PFSK-1 (cell line): ENCODE measurements around the gene NHSL2.

Experiments used
- FOXP2 ChIP-seq: optimal IDR thresholded peaks from 2 replicates; pipeline ENCODE3; 2011; ENCODE audit warnings: borderline replicate concordance, control low read depth, inconsistent platforms; ENCODE audit not compliant: insufficient read depth; ENCODE audit errors: extremely low read length, extremely low read depth
- POLR2AphosphoS5 ChIP-seq: IDR thresholded peaks from 2 replicates; pipeline ENCODE4 v1.6.1; 2012; ENCODE audit warnings: low read depth, mild to moderate bottlenecking, control low read depth, low read length, moderate library complexity
- SIN3A ChIP-seq: IDR thresholded peaks from 2 replicates; pipeline ENCODE4 v1.6.1; 2012; ENCODE audit warnings: mild to moderate bottlenecking, low read length, moderate library complexity, borderline replicate concordance; ENCODE audit not compliant: insufficient read depth
- TAF1 ChIP-seq: IDR thresholded peaks from 2 replicates; pipeline ENCODE4 v1.6.1; 2012; ENCODE audit warnings: low read length, control low read depth, borderline replicate concordance; ENCODE audit not compliant: insufficient read depth
- TF ChIP-seq, protein P1 (sequence below), 2 experiments: IDR thresholded peaks; 2 replicates each; pipeline versions ENCODE4 v1.6.1 to v1.8.0; 2011 to 2012; ENCODE audit warnings: low read depth in 2 of 2, low read length in 2 of 2, control low read depth in 1 of 2, inconsistent platforms in 1 of 2, mild to moderate bottlenecking in 1 of 2, moderate library complexity in 1 of 2; ENCODE audit not compliant: insufficient read depth in 1 of 2

The NHSL2 gene

GRCh38 chrX:72084114-72084513 lies 173.5 kb downstream of the NHSL2 start:
- TF ChIP-seq, protein P1, sequence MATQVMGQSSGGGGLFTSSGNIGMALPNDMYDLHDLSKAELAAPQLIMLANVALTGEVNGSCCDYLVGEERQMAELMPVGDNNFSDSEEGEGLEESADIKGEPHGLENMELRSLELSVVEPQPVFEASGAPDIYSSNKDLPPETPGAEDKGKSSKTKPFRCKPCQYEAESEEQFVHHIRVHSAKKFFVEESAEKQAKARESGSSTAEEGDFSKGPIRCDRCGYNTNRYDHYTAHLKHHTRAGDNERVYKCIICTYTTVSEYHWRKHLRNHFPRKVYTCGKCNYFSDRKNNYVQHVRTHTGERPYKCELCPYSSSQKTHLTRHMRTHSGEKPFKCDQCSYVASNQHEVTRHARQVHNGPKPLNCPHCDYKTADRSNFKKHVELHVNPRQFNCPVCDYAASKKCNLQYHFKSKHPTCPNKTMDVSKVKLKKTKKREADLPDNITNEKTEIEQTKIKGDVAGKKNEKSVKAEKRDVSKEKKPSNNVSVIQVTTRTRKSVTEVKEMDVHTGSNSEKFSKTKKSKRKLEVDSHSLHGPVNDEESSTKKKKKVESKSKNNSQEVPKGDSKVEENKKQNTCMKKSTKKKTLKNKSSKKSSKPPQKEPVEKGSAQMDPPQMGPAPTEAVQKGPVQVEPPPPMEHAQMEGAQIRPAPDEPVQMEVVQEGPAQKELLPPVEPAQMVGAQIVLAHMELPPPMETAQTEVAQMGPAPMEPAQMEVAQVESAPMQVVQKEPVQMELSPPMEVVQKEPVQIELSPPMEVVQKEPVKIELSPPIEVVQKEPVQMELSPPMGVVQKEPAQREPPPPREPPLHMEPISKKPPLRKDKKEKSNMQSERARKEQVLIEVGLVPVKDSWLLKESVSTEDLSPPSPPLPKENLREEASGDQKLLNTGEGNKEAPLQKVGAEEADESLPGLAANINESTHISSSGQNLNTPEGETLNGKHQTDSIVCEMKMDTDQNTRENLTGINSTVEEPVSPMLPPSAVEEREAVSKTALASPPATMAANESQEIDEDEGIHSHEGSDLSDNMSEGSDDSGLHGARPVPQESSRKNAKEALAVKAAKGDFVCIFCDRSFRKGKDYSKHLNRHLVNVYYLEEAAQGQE (IDR thresholded peaks at IDR 0.05; ENCODE audit: insufficient read depth in 1 of 2, low read depth in 2 of 2, low read length in 2 of 2) = no peak
- TF ChIP-seq POLR2AphosphoS5 (no peak), SIN3A (no peak), FOXP2 (no peak), TAF1 (no peak)

GRCh38 chrX:72086995-72087394 lies 176.3 kb downstream of the NHSL2 start:
- no peak for TF ChIP-seq POLR2AphosphoS5
- TF ChIP-seq, protein P1 (IDR thresholded peaks at IDR 0.05; ENCODE audit: insufficient read depth in 1 of 2, low read depth in 2 of 2, low read length in 2 of 2) = no peak
- TF ChIP-seq FOXP2 = no peak
- no peak for TF ChIP-seq TAF1
- TF ChIP-seq SIN3A = no peak

DNA sequence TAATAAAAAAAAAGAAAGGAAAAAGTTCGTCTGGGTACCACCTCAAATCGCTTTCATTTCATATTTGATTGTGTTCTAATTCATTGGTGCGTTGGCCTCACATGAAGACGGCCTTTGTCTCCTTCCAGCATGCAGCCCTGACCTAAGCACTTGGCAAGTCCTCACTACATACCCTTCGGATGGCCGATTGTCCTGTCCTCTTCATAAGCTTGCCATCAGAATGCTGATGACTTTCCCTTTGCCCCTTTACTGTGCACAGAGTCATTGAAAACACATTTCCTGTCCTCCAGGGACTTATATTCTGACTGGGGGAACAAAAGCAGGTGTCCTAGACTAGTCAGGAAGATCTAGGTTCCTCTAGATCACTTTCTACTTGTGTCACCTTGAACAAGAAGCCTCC lies 178.1 kb downstream of the NHSL2 start:
- TF ChIP-seq, protein P1 (IDR thresholded peaks at IDR 0.05; ENCODE audit: insufficient read depth in 1 of 2, low read depth in 2 of 2, low read length in 2 of 2) = no peak
- TF ChIP-seq TAF1 = no peak
- TF ChIP-seq SIN3A = no peak
- no peak for TF ChIP-seq POLR2AphosphoS5
- no peak for TF ChIP-seq FOXP2

DNA sequence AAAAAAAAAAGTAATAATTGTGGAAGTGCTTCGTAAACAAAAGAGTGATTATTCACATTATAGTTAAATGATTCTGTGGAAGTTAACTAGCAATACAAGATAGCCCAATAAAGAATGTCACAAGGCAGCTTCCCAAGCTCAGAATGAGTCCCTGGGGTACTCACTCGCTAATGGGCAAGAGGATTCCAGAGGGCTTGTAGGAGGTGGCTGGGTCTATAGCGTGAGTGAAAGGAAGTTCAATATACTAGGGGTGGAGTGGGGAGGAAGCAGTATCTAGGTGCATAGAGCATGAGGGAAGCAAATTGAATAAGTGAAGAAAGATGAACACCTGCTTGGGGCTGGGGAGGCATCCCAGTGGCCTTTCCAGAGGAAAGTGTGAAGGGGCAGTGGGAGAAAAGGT lies 178.6 kb downstream of the NHSL2 start:
- TF ChIP-seq FOXP2 = no peak
- TF ChIP-seq POLR2AphosphoS5 = no peak
- no peak for TF ChIP-seq TAF1
- TF ChIP-seq, protein P1 (IDR thresholded peaks at IDR 0.05; ENCODE audit: insufficient read depth in 1 of 2, low read depth in 2 of 2, low read length in 2 of 2) = no peak
- TF ChIP-seq SIN3A = no peak

DNA sequence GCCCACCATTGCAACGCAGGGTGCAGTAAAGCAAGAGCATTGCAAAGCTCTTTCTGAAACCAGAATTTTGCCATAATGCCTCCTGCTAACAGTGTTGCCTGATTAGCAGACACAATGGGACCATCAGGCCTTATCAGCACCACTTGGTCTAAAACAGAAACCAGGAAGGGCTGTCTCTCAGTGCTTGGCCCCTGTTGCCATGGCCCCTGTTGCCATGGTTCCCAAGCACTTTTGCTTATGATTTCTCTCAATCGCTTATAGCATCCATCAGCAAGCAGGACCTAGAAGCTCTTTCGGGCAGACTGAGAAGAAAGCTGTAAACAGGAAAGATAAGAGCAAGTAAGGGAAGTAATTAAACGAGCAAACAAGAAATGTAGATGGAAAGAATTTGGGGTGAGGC lies 184.2 kb downstream of the NHSL2 start:
- TF ChIP-seq TAF1 (no peak), POLR2AphosphoS5 (no peak)
- TF ChIP-seq, protein P1 (IDR thresholded peaks at IDR 0.05; ENCODE audit: insufficient read depth in 1 of 2, low read depth in 2 of 2, low read length in 2 of 2) = no peak
